ENCODE results near the gene RFLNA.

Gene RFLNA

GRCh38 chr12:124356221-124356620, 61.3 kb downstream of the RFLNA start:
- Histone ChIP-seq H3F3A (ENCODE audit: low read depth) (no peaks in the 10 kb centered on the region), H3K79me2 (ENCODE audit: insufficient read depth, low read length) (no peaks in the 10 kb centered on the region), H3K4me1 (ENCODE audit: insufficient read depth, low read length, poor library complexity, severe bottlenecking) (no peaks in the 10 kb centered on the region), H3K4me3 (ENCODE audit: low read length, poor library complexity, severe bottlenecking) (no peak overlapping the region), H3K9ac (ENCODE audit: low read depth, low read length, poor library complexity, severe bottlenecking) (no peak overlapping the region), H3K4me2 (ENCODE audit: low read depth, low read length, poor library complexity, severe bottlenecking) (no peak overlapping the region), H3K27me3 (ENCODE audit: insufficient read depth, low read length, poor library complexity, severe bottlenecking) (no peaks in the 10 kb centered on the region), H3K9me2 (replicated peaks; ENCODE audit: low read depth, low read length) (no peaks in the 10 kb centered on the region), H2AFZ (ENCODE audit: low read length) (no peak overlapping the region), H3K9me3 (ENCODE audit: insufficient read depth, low read depth, low read length) (no peaks in the 10 kb centered on the region), H3K36me3 (ENCODE audit: insufficient read depth, low read length) (peaks cover 76% of the 10 kb centered on the region; the same call in 1 of the 2 replicates), H4K20me1 (ENCODE audit: insufficient read depth, low read length, poor library complexity, severe bottlenecking) (no peaks in the 10 kb centered on the region)
- TF ChIP-seq CTCF (conservative IDR thresholded peaks at IDR 0.05; ENCODE audit: low read length) = no peak
- no peak for TF ChIP-seq EZH2phosphoT487 (IDR thresholded peaks at IDR 0.05; ENCODE audit: borderline replicate concordance)

- H3K36me3 ChIP-seq (ENCODE audit: insufficient read depth, low read length) = peaks cover 73% of the 10 kb centered on the region; the same call in 1 of the 2 replicates
Observed at GRCh38 chr12:124357616-124358015, 62.7 kb downstream of the RFLNA start.

GRCh38 chr12:124358572-124358971, 63.7 kb downstream of the RFLNA start:
- no peaks in the 10 kb centered on the region for H3K79me2 ChIP-seq (ENCODE audit: insufficient read depth, low read length)

More at GRCh38 chr12:124357616-124358015, 62.7 kb downstream of the RFLNA start:
- H3K79me2 ChIP-seq (ENCODE audit: insufficient read depth, low read length) = no peaks in the 10 kb centered on the region
- H4K20me1 ChIP-seq (ENCODE audit: insufficient read depth, low read length, poor library complexity, severe bottlenecking) = no peaks in the 10 kb centered on the region
- H3K4me1 ChIP-seq (ENCODE audit: insufficient read depth, low read length, poor library complexity, severe bottlenecking) = no peaks in the 10 kb centered on the region
- no peak overlapping the region for H3K9ac ChIP-seq (ENCODE audit: low read depth, low read length, poor library complexity, severe bottlenecking)
- H3F3A ChIP-seq (ENCODE audit: low read depth) = no peaks in the 10 kb centered on the region
- no peak overlapping the region for H2AFZ ChIP-seq (ENCODE audit: low read length)
- TF ChIP-seq CTCF (conservative IDR thresholded peaks at IDR 0.05; ENCODE audit: low read length) (no peak), EZH2phosphoT487 (IDR thresholded peaks at IDR 0.05; ENCODE audit: borderline replicate concordance) (no peak)
- no peak overlapping the region for H3K4me3 ChIP-seq (ENCODE audit: low read length, poor library complexity, severe bottlenecking)
- H3K9me2 ChIP-seq (replicated peaks; ENCODE audit: low read depth, low read length) = no peaks in the 10 kb centered on the region
- H3K4me2 ChIP-seq (ENCODE audit: low read depth, low read length, poor library complexity, severe bottlenecking) = no peak overlapping the region
- no peaks in the 10 kb centered on the region for H3K9me3 ChIP-seq (ENCODE audit: insufficient read depth, low read depth, low read length)
- no peaks in the 10 kb centered on the region for H3K27me3 ChIP-seq (ENCODE audit: insufficient read depth, low read length, poor library complexity, severe bottlenecking)

More at GRCh38 chr12:124358572-124358971, 63.7 kb downstream of the RFLNA start:
- Histone ChIP-seq H3K9me3 (ENCODE audit: insufficient read depth, low read depth, low read length) (no peaks in the 10 kb centered on the region), H3K4me1 (ENCODE audit: insufficient read depth, low read length, poor library complexity, severe bottlenecking) (no peaks in the 10 kb centered on the region), H3K9ac (ENCODE audit: low read depth, low read length, poor library complexity, severe bottlenecking) (no peak overlapping the region), H3K27me3 (ENCODE audit: insufficient read depth, low read length, poor library complexity, severe bottlenecking) (no peaks in the 10 kb centered on the region), H3F3A (ENCODE audit: low read depth) (no peaks in the 10 kb centered on the region), H3K4me3 (ENCODE audit: low read length, poor library complexity, severe bottlenecking) (no peak overlapping the region), H2AFZ (ENCODE audit: low read length) (no peak overlapping the region), H3K9me2 (replicated peaks; ENCODE audit: low read depth, low read length) (no peaks in the 10 kb centered on the region), H3K36me3 (ENCODE audit: insufficient read depth, low read length) (peaks cover 64% of the 10 kb centered on the region; the same call in 1 of the 2 replicates), H3K4me2 (ENCODE audit: low read depth, low read length, poor library complexity, severe bottlenecking) (no peak overlapping the region), H4K20me1 (ENCODE audit: insufficient read depth, low read length, poor library complexity, severe bottlenecking) (no peaks in the 10 kb centered on the region)
- TF ChIP-seq CTCF (conservative IDR thresholded peaks at IDR 0.05; ENCODE audit: low read length) (no peak), EZH2phosphoT487 (IDR thresholded peaks at IDR 0.05; ENCODE audit: borderline replicate concordance) (no peak)
